Ishikawa (cell line): ENCODE measurements around the gene ATP1A1.

ENCODE experiments used
- CEBPB ChIP-seq: IDR thresholded peaks from 2 replicates; pipeline ENCODE4 v1.6.1; 2012
- CREB1 ChIP-seq: IDR thresholded peaks from 2 replicates; pipeline ENCODE4 v1.6.1; 2012; ENCODE audit warnings: low read depth
- EP300 ChIP-seq: IDR thresholded peaks from 2 replicates; pipeline ENCODE4 v1.6.1; 2012; ENCODE audit warnings: borderline replicate concordance
- RAD21 ChIP-seq: IDR thresholded peaks from 2 replicates; pipeline ENCODE4 v1.6.1; 2012; ENCODE audit warnings: low read depth
- TAF1 ChIP-seq: IDR thresholded peaks from 2 replicates; pipeline ENCODE4 v1.6.1; 2012; ENCODE audit warnings: low read depth, mild to moderate bottlenecking
- TCF12 ChIP-seq: IDR thresholded peaks from 2 replicates; pipeline ENCODE4 v1.6.1; 2012; ENCODE audit warnings: low read depth
- TEAD4 ChIP-seq: IDR thresholded peaks from 2 replicates; pipeline ENCODE4 v1.6.1; 2012
- TF ChIP-seq, protein P1 (sequence below): IDR thresholded peaks from 2 replicates; pipeline ENCODE4 v1.6.1; 2012

DNA sequence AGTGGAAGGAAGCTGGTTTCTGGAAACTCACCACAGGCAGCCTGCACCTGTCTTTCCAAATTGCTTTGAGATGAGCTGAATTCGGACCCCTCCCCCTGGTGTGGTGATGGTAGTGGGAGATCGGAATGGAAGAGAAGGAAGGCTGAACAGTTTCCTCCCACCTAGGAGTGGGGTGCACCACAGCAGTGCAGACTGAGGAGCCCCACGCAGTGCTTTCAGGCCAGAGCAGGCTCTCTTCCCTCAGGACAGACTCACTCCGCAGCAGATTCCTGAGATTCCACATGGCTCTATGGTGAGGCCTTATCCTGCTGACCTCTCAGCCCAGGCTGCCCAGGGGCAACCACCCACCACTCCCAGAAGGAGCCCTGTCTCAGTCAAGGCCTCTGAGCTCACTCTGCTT is 80.9 kb downstream of the ATP1A1 start:
- TF ChIP-seq CEBPB = no peak
- no peak for TF ChIP-seq EP300
- TF ChIP-seq RAD21 = no peak
- no peak for TF ChIP-seq TEAD4
- TF ChIP-seq TAF1 = no peak
- TF ChIP-seq CREB1 = no peak
- TF ChIP-seq, protein P1, sequence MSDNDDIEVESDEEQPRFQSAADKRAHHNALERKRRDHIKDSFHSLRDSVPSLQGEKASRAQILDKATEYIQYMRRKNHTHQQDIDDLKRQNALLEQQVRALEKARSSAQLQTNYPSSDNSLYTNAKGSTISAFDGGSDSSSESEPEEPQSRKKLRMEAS = no peak
- TF ChIP-seq TCF12 = no peak
